H1 (cell line): ENCODE measurements around the gene DUSP7. TPM values are rescaled to one million over a fixed set of nuclear protein-coding genes. Genes with fewer than 3 reads are reported as not detected.

Source experiments
- CTCF ChIA-PET: fragments of 300-600 bp; sonication (Branson Sonifier 250); formaldehyde crosslinking; loops from one replicate; lab custom pipeline; 2021; ENCODE audit not compliant: partially characterized antibody; lab: Charles Lee
- POLR2A ChIA-PET: fragments of 300-600 bp; sonication (Branson Sonifier 250); formaldehyde crosslinking; loops from one replicate; lab custom pipeline; 2021; ENCODE audit warnings: inconsistent platforms; ENCODE audit not compliant: partially characterized antibody; lab: Charles Lee
- DNase-seq, 2 experiments: peaks; one replicate each; pipeline versions ENCODE4 v3.0.0 to v3.0.0-alpha.2; 2010 to 2022; ENCODE audit warnings: low spot score in 2 of 2, low read depth in 1 of 2, mixed read lengths in 1 of 2
- FAIRE-seq: peaks from 2 replicates; lab custom pipeline; 2011; peaks lifted over from hg19 to GRCh38; lab: Jason Lieb, UNC
- H2AFZ ChIP-seq: 2 replicates; pipeline ENCODE4 v1.8.1; 2012; ENCODE audit warnings: low read length, inconsistent platforms
- H2AK5ac ChIP-seq: 2 replicates; pipeline ENCODE4 v1.6.1; 2013; ENCODE audit warnings: low read depth, low read length
- H2BK120ac ChIP-seq: replicated peaks from 2 replicates; pipeline ENCODE3; 2013; ENCODE audit warnings: low read depth, low read length, inconsistent platforms
- H2BK12ac ChIP-seq: 2 replicates; pipeline ENCODE4 v1.6.1; 2013; ENCODE audit warnings: low read depth, low read length
- H2BK15ac ChIP-seq: 2 replicates; pipeline ENCODE4 v1.6.1; 2013; ENCODE audit warnings: low read length
- H2BK20ac ChIP-seq: 2 replicates; pipeline ENCODE4 v1.6.1; 2013; ENCODE audit warnings: low read length
- H2BK5ac ChIP-seq: 2 replicates; pipeline ENCODE4 v1.6.1; 2013; ENCODE audit warnings: low read depth, low read length
- H3K14ac ChIP-seq: 2 replicates; pipeline ENCODE4 v1.6.1; 2013; ENCODE audit warnings: inconsistent platforms; ENCODE audit not compliant: insufficient read length
- H3K18ac ChIP-seq: 2 replicates; pipeline ENCODE4 v1.6.1; 2013; ENCODE audit warnings: low read length; ENCODE audit errors: extremely low read depth
- H3K23ac ChIP-seq: 2 replicates; pipeline ENCODE4 v1.6.1; 2013; ENCODE audit warnings: inconsistent platforms; ENCODE audit not compliant: insufficient read length
- H3K23me2 ChIP-seq: 2 replicates; pipeline ENCODE4 v1.6.1; 2013; ENCODE audit warnings: low read depth, low read length
- H3K27ac ChIP-seq: 2 replicates; pipeline ENCODE4 v1.6.1; 2011; ENCODE audit warnings: low read depth, low read length, inconsistent platforms
- H3K27me3 ChIP-seq, 4 experiments: replicated peaks in 1 of 4; 1 replicate in 1 of 4; 2 replicates in 3 of 4; pipeline versions ENCODE4 v1.6.1 to v1.8.1; 2011 to 2013; ENCODE audit warnings: low read length in 3 of 4, mild to moderate bottlenecking in 3 of 4, inconsistent platforms in 2 of 4, mixed read lengths in 2 of 4, moderate library complexity in 1 of 4; ENCODE audit not compliant: control insufficient read depth in 3 of 4, insufficient read depth in 3 of 4; ENCODE audit errors: extremely low read depth in 1 of 4
- H3K36me3 ChIP-seq, 4 experiments: 2 replicates each; pipeline versions ENCODE4 v1.6.1 to v1.8.1; 2011 to 2013; ENCODE audit warnings: mild to moderate bottlenecking in 4 of 4, low read length in 3 of 4, moderate library complexity in 2 of 4, control low read depth in 1 of 4, inconsistent platforms in 1 of 4; ENCODE audit not compliant: insufficient read depth in 4 of 4, control insufficient read depth in 2 of 4
- H3K4ac ChIP-seq: replicated peaks from 2 replicates; pipeline ENCODE3; 2013; ENCODE audit warnings: low read length, low read depth, mixed read lengths, inconsistent platforms; ENCODE audit not compliant: insufficient read length
- H3K4me1 ChIP-seq, 4 experiments: replicated peaks in 1 of 4; 1 replicate in 1 of 4; 2 replicates in 3 of 4; pipeline versions ENCODE4 v1.6.1 to v1.8.1; 2011 to 2013; ENCODE audit warnings: low read length in 3 of 4, inconsistent platforms in 2 of 4, mixed read lengths in 1 of 4; ENCODE audit not compliant: insufficient read depth in 4 of 4, control insufficient read depth in 3 of 4
- H3K4me2 ChIP-seq, 2 experiments: 2 replicates each; pipeline versions ENCODE4 v1.6.1 to v1.8.1; 2011 to 2013; ENCODE audit warnings: low read depth in 2 of 2, low read length in 2 of 2, control low read depth in 1 of 2, inconsistent platforms in 1 of 2, mild to moderate bottlenecking in 1 of 2; ENCODE audit not compliant: insufficient read depth in 1 of 2
- H3K4me3 ChIP-seq, 4 experiments: fragments of 200-600, 300-600 bp in 1 of 4; sonication (generic), shearing (Covaris generic), sonication (Bioruptor Twin) in 1 of 4; 2 replicates each; pipeline versions ENCODE4 v1.5.1 to v1.8.1; 2011 to 2016; ENCODE audit warnings: low read length in 4 of 4, low read depth in 3 of 4, control low read depth in 2 of 4, inconsistent platforms in 2 of 4, mild to moderate bottlenecking in 2 of 4, mixed read lengths in 1 of 4, moderate library complexity in 1 of 4; ENCODE audit not compliant: insufficient read depth in 2 of 4; ENCODE audit errors: extremely low read depth in 1 of 4
- H3K56ac ChIP-seq: replicated peaks from 2 replicates; pipeline ENCODE3; 2013; ENCODE audit warnings: low read depth, mild to moderate bottlenecking, mixed read lengths, low read length, inconsistent platforms; ENCODE audit not compliant: insufficient read length
- H3K79me1 ChIP-seq: 2 replicates; pipeline ENCODE4 v1.6.1; 2013; ENCODE audit warnings: low read depth, low read length, control low read depth
- H3K79me2 ChIP-seq, 2 experiments: 2 replicates each; pipeline versions ENCODE4 v1.6.1 to v1.8.1; 2012 to 2013; ENCODE audit warnings: low read length in 2 of 2, mild to moderate bottlenecking in 2 of 2, inconsistent platforms in 1 of 2; ENCODE audit not compliant: insufficient read depth in 2 of 2, control insufficient read depth in 1 of 2
- H3K9ac ChIP-seq, 4 experiments: replicated peaks in 1 of 4; 1 replicate in 1 of 4; 2 replicates in 3 of 4; pipeline versions ENCODE4 v1.6.1 to v1.8.1; 2011 to 2013; ENCODE audit warnings: low read depth in 3 of 4, low read length in 3 of 4, control low read depth in 2 of 4, mild to moderate bottlenecking in 2 of 4, moderate library complexity in 2 of 4, inconsistent platforms in 1 of 4; ENCODE audit errors: extremely low read depth in 1 of 4
- H3K9me3 ChIP-seq, 2 experiments: 2 replicates each; pipeline versions ENCODE4 v1.6.1 to v1.8.1; 2012 to 2013; ENCODE audit warnings: mild to moderate bottlenecking in 2 of 2, moderate library complexity in 2 of 2, control low read depth in 1 of 2, inconsistent platforms in 1 of 2, low read depth in 1 of 2, low read length in 1 of 2, mixed read lengths in 1 of 2; ENCODE audit not compliant: insufficient read depth in 2 of 2
- H4K20me1 ChIP-seq, 2 experiments: replicated peaks in 1 of 2; 2 replicates each; pipeline versions ENCODE3 to v1.8.1; 2011 to 2013; ENCODE audit warnings: inconsistent platforms in 2 of 2, low read length in 2 of 2, mild to moderate bottlenecking in 1 of 2; ENCODE audit not compliant: insufficient read depth in 2 of 2, control insufficient read depth in 1 of 2
- H4K5ac ChIP-seq: 2 replicates; pipeline ENCODE4 v1.6.1; 2013; ENCODE audit warnings: low read length, low read depth, mixed read lengths, inconsistent platforms; ENCODE audit not compliant: insufficient read length
- H4K8ac ChIP-seq: 2 replicates; pipeline ENCODE4 v1.8.0; 2013; ENCODE audit warnings: mild to moderate bottlenecking, moderate library complexity, low read length, inconsistent platforms; ENCODE audit not compliant: insufficient read depth; ENCODE audit errors: extremely low read depth
- H4K91ac ChIP-seq: replicated peaks from 2 replicates; pipeline ENCODE3; 2013; ENCODE audit warnings: low read length, mixed read lengths, inconsistent platforms; ENCODE audit not compliant: insufficient read length
- RAD21 ChIP-seq, 2 experiments: IDR thresholded peaks in 1 of 2; conservative IDR thresholded peaks in 1 of 2; 2 replicates each; pipeline ENCODE4 v1.6.1; 2011; ENCODE audit warnings: low read depth in 2 of 2, low read length in 2 of 2, improper control_type of control experiment in 1 of 2, inconsistent platforms in 1 of 2, mild to moderate bottlenecking in 1 of 2, moderate library complexity in 1 of 2
- SIN3A ChIP-seq, 2 experiments: IDR thresholded peaks in 1 of 2; conservative IDR thresholded peaks in 1 of 2; 2 replicates each; pipeline ENCODE4 v1.6.1; 2011 to 2012; ENCODE audit warnings: low read length in 2 of 2, improper control_type of control experiment in 1 of 2, low read depth in 1 of 2, mild to moderate bottlenecking in 1 of 2
- WGBS, 2 experiments: shearing (Covaris generic) in 1 of 2; methylation state at CpG; one replicate each; pipeline versions ENCODE4 v1.1.6 to v1.1.7; 2013 to 2015; ENCODE audit warnings: low lambda C conversion rate in 2 of 2, mixed read lengths in 2 of 2, inconsistent platforms in 1 of 2, low coverage in 1 of 2, missing lambda C conversion rate in 1 of 2; ENCODE audit not compliant: insufficient replicate concordance in 2 of 2, insufficient coverage in 1 of 2, insufficient read length in 1 of 2; ENCODE audit errors: extremely low coverage in 1 of 2, missing lambda C conversion rate in 1 of 2; 5-methylcytosine and 5-hydroxymethylcytosine counted together
- polyA plus RNA-seq, 7 experiments: library from polyadenylated mRNA; depleted of rRNA in 3 of 7; stranded (reverse) in 5 of 7; unstranded in 2 of 7; fragments of >200 nt in 5 of 7; fragments of 200-250 nt in 2 of 7; gene quantifications; 1 replicate in 5 of 7; 2 replicates in 1 of 7; 4 replicates in 1 of 7; pipeline versions ENCODE4 v1.2.1 to v1.2.3, GENCODE V29; 2011 to 2013; ENCODE audit warnings: missing spikeins in 2 of 7, mixed read lengths in 2 of 7
- total RNA-seq: library from RNA; stranded (reverse); fragmentation: NEBNext Ultra II Directional; extraction: Animal tissue kit (Norgen Biotek cat#: 25700); gene quantifications from 2 replicates; pipeline ENCODE4 v1.2.1, GENCODE V29; 2021
- TF ChIP-seq, protein P1 (sequence below), 3 experiments: IDR thresholded peaks; 1 replicate in 2 of 3; 2 replicates in 1 of 3; pipeline versions ENCODE4 v1.5.1 to v1.6.1; 2011; ENCODE audit warnings: low read length in 3 of 3, mild to moderate bottlenecking in 3 of 3, inconsistent platforms in 2 of 3, low read depth in 1 of 3, moderate library complexity in 1 of 3; ENCODE audit not compliant: insufficient read depth in 1 of 3; ENCODE audit errors: control extremely low read depth in 1 of 3

Gene DUSP7
- total and polyA plus RNA-seq, 2 of the 8 experiments (the other 6 are each of a cell fraction or from before 2014, with no cell fraction given): 19.4 to 24.9 TPM

- Histone ChIP-seq H3K4ac (no peak overlapping the region), H3K27ac (no peak overlapping the region), H3K79me2 (no peaks in the 10 kb centered on the region), H3K9me3 (no peaks in the 10 kb centered on the region), H2BK120ac (no peak overlapping the region), H3K4me3 (no peak overlapping the region), H4K8ac (no peak overlapping the region), H3K14ac (no peak overlapping the region), H3K4me1 (peaks cover 0 to 4% (median 1%) of the 10 kb centered on the region in 4 experiments; a peak in 2 of 7 replicates), H4K91ac (no peak overlapping the region), H3K18ac (no peak overlapping the region), H4K5ac (no peak overlapping the region), H3K23ac (no peak overlapping the region), H2BK15ac (no peak overlapping the region), H3K23me2 (no peaks in the 10 kb centered on the region), H2AK5ac (no peak overlapping the region), H2BK12ac (no peak overlapping the region), H3K79me1 (no peaks in the 10 kb centered on the region), H2BK5ac (no peak overlapping the region), H3K56ac (no peak overlapping the region), H2BK20ac (no peak overlapping the region), H3K27me3 (no peaks in the 10 kb centered on the region), H3K36me3 (no peaks in the 10 kb centered on the region), H3K4me2 (no peak overlapping the region), H3K9ac (no peak overlapping the region), H2AFZ (no peak overlapping the region), H4K20me1 (no peaks in the 10 kb centered on the region)
- ChIA-PET CTCF (interaction anchor here (0.6 to 33.0 kb wide), 13 partner anchors 8 to 184 kb away, joined by 3 to 984 read pairs (median 5); partner anchors contain the start of genes DUSP7 and RRP9), POLR2A (interaction anchor here (0.8 to 1.9 kb wide), 7 partner anchors 13 to 50 kb away, joined by 3 to 6 read pairs (median 3); partner anchors contain the start of gene RPL29)
- peak; percentile 68 for FAIRE-seq
- DNase-seq: peak in 1 of 2 experiments; percentile 59
- 28% methylated on average over 5 of the region's 5 CpGs; no CpG with 5 or more reads in 1 of the 2 experiments for WGBS, 2 experiments
- TF ChIP-seq, protein P1, sequence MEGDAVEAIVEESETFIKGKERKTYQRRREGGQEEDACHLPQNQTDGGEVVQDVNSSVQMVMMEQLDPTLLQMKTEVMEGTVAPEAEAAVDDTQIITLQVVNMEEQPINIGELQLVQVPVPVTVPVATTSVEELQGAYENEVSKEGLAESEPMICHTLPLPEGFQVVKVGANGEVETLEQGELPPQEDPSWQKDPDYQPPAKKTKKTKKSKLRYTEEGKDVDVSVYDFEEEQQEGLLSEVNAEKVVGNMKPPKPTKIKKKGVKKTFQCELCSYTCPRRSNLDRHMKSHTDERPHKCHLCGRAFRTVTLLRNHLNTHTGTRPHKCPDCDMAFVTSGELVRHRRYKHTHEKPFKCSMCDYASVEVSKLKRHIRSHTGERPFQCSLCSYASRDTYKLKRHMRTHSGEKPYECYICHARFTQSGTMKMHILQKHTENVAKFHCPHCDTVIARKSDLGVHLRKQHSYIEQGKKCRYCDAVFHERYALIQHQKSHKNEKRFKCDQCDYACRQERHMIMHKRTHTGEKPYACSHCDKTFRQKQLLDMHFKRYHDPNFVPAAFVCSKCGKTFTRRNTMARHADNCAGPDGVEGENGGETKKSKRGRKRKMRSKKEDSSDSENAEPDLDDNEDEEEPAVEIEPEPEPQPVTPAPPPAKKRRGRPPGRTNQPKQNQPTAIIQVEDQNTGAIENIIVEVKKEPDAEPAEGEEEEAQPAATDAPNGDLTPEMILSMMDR (IDR thresholded peaks at IDR 0.05; ENCODE audit: control extremely low read depth in 1 of 3, insufficient read depth in 1 of 3, low read depth in 1 of 3, low read length in 3 of 3): peak in 2 of 3 experiments; percentile 52; a peak in 3 of 4 replicates
- TF ChIP-seq SIN3A (conservative IDR thresholded peaks at IDR 0.05 in 1 of 2, IDR thresholded peaks at IDR 0.05 in 1 of 2; ENCODE audit: low read depth in 1 of 2, low read length in 2 of 2): no peak
- TF ChIP-seq RAD21 (IDR thresholded peaks at IDR 0.05 in 1 of 2, conservative IDR thresholded peaks at IDR 0.05 in 1 of 2; ENCODE audit: low read depth in 2 of 2, low read length in 2 of 2): peak; percentile 65 to 69
Measured at GRCh38 chr3:52036829-52037228, 19.5 kb downstream of the DUSP7 start.
